DND-41 (cell line): ENCODE measurements around the gene OR11A1.
"Not testable (repeated sequence)": the region's sequence is repeated elsewhere in the genome, so short reads cannot be mapped to it uniquely, and the experiment has no call there.

Experiments used
- ATAC-seq: fragments of 200-7000 bp; cut with Tn5 transposase; 3 replicates; pipeline ENCODE4 v1.9.1; 2021; ENCODE audit warnings: low read depth; ENCODE audit not compliant: insufficient read depth
- DNase-seq: peaks from one replicate; pipeline ENCODE4 v3.0.0-alpha.2; 2020
- H2AFZ ChIP-seq: 2 replicates; pipeline ENCODE4 v1.6.0; 2012; ENCODE audit warnings: low read depth, low read length
- H3K27ac ChIP-seq: 2 replicates; pipeline ENCODE4 v1.5.1; 2012; ENCODE audit warnings: low read length, inconsistent platforms
- H3K27me3 ChIP-seq: fragments of 200-600 bp; sonication (generic); 2 replicates; pipeline ENCODE4 v1.6.0; 2012; ENCODE audit warnings: low read length, mild to moderate bottlenecking, inconsistent platforms; ENCODE audit not compliant: insufficient read depth, poor library complexity
- H3K36me3 ChIP-seq: 2 replicates; pipeline ENCODE4 v1.5.1; 2012; ENCODE audit warnings: low read length, inconsistent platforms; ENCODE audit not compliant: insufficient read depth
- H3K4me1 ChIP-seq: 2 replicates; pipeline ENCODE4 v1.5.1; 2012; ENCODE audit warnings: mild to moderate bottlenecking, low read length; ENCODE audit not compliant: insufficient read depth
- H3K4me2 ChIP-seq: 2 replicates; pipeline ENCODE4 v1.6.0; 2012; ENCODE audit warnings: mild to moderate bottlenecking, moderate library complexity, low read length, inconsistent platforms; ENCODE audit not compliant: insufficient read depth
- H3K4me3 ChIP-seq, 2 experiments: fragments of 200-600 bp in 1 of 2; shearing (Covaris generic) in 1 of 2; 2 replicates each; pipeline ENCODE4 v1.5.1; 2012 to 2016; ENCODE audit warnings: inconsistent platforms in 2 of 2, low read length in 2 of 2, mild to moderate bottlenecking in 2 of 2, low read depth in 1 of 2, moderate library complexity in 1 of 2
- H3K79me2 ChIP-seq: 2 replicates; pipeline ENCODE4 v1.6.0; 2012; ENCODE audit warnings: low read length, inconsistent platforms; ENCODE audit not compliant: insufficient read depth
- H3K9ac ChIP-seq: 2 replicates; pipeline ENCODE4 v1.6.0; 2012; ENCODE audit warnings: low read depth, mild to moderate bottlenecking, inconsistent platforms, low read length, moderate library complexity
- H3K9me3 ChIP-seq: 2 replicates; pipeline ENCODE4 v1.5.1; 2012; ENCODE audit warnings: low read length, moderate library complexity, mild to moderate bottlenecking, inconsistent platforms; ENCODE audit not compliant: insufficient read depth, severe bottlenecking
- H4K20me1 ChIP-seq: 2 replicates; pipeline ENCODE4 v1.6.0; 2012; ENCODE audit warnings: low read length; ENCODE audit not compliant: insufficient read depth
- EZH2 ChIP-seq: IDR thresholded peaks from 3 replicates; pipeline ENCODE4 v1.6.1; 2012; ENCODE audit warnings: borderline replicate concordance, low read depth, mild to moderate bottlenecking, moderate library complexity, low read length, inconsistent platforms; ENCODE audit not compliant: severe bottlenecking
- TF ChIP-seq, protein P1 (sequence below): IDR thresholded peaks from 2 replicates; pipeline ENCODE4 v1.5.1; 2012; ENCODE audit warnings: borderline replicate concordance, low read length, moderate library complexity, mild to moderate bottlenecking; ENCODE audit not compliant: poor library complexity, severe bottlenecking; ENCODE audit errors: extremely low read depth

OR11A1 gene

DNA sequence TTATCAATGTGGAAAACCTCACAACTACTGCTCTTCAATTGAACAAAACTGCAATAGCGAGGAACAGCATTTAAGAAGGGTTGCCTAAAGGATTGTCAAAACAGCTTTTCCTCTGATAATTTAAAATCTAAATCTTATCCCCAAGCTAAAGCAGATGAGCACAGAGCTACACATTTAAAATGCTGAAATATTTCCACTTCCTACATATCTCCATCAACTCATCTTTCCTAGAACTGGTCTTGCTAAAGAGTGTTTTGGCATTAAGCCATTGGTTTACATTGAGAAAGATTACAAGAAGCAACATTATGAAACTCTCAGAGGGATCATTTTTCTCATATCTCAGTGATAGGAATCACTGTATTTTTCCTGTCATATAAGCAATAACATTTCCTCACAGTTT lies 14.2 kb downstream of the OR11A1 start:
- no peak for DNase-seq
- no peak overlapping the region for H3K9ac ChIP-seq
- no peak overlapping the region for H2AFZ ChIP-seq
- no peaks in the 10 kb centered on the region for H3K9me3 ChIP-seq
- H3K27ac ChIP-seq, result no peak overlapping the region
- TF ChIP-seq, protein P1, sequence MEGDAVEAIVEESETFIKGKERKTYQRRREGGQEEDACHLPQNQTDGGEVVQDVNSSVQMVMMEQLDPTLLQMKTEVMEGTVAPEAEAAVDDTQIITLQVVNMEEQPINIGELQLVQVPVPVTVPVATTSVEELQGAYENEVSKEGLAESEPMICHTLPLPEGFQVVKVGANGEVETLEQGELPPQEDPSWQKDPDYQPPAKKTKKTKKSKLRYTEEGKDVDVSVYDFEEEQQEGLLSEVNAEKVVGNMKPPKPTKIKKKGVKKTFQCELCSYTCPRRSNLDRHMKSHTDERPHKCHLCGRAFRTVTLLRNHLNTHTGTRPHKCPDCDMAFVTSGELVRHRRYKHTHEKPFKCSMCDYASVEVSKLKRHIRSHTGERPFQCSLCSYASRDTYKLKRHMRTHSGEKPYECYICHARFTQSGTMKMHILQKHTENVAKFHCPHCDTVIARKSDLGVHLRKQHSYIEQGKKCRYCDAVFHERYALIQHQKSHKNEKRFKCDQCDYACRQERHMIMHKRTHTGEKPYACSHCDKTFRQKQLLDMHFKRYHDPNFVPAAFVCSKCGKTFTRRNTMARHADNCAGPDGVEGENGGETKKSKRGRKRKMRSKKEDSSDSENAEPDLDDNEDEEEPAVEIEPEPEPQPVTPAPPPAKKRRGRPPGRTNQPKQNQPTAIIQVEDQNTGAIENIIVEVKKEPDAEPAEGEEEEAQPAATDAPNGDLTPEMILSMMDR, result no peak
- H3K4me3 ChIP-seq, result no peak overlapping the region
- H3K4me2 ChIP-seq, result no peak overlapping the region
- ATAC-seq, result no peak
- H3K79me2 ChIP-seq, result no peaks in the 10 kb centered on the region
- H3K27me3 ChIP-seq, result no peaks in the 10 kb centered on the region
- H4K20me1 ChIP-seq, result no peaks in the 10 kb centered on the region
- H3K4me1 ChIP-seq, result no peaks in the 10 kb centered on the region
- H3K36me3 ChIP-seq, result no peaks in the 10 kb centered on the region

DNA sequence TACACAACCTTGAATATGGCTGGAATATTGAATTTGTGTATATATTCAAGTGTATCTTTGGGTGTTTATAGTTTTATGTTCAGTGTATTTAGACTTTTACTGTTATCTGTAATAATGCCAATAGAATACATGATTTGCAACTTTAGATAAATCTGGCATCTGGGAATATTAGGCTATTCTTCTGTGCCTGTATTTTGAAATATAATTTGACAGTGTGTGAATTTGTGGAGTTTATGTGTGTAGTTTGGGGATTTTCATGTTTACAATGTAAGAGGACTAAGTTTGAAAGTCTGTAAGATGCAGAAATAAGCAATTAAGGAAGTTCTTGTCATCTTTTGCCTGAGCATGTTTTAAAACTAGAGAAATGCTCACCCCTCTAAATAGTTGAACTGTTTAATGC lies 17.9 kb downstream of the OR11A1 start, which contains the start of gene OR10C1:
Gene OR10C1 (plus strand): TSS at position 301 of the 400 bp plus-strand sequence. CDS start 710 bp downstream, outside the sequence.
- Histone ChIP-seq H3K4me1 (no peaks in the 10 kb centered on the region), H3K9me3 (no peaks in the 10 kb centered on the region), H3K9ac (no peak within 1 kb of the TSS), H3K27me3 (no peaks in the 10 kb centered on the region), H3K4me3 (no peak within 1 kb of the TSS), H3K4me2 (no peak within 1 kb of the TSS), H2AFZ (no peak within 1 kb of the TSS), H3K36me3 (no peaks in the 10 kb centered on the region), H3K27ac (no peak within 1 kb of the TSS), H3K79me2 (no peaks in the 10 kb centered on the region), H4K20me1 (no peaks in the 10 kb centered on the region)
- no peak for DNase-seq
- TF ChIP-seq, protein P1, result no peak
- TF ChIP-seq EZH2, result no peak
- no peak for ATAC-seq

DNA sequence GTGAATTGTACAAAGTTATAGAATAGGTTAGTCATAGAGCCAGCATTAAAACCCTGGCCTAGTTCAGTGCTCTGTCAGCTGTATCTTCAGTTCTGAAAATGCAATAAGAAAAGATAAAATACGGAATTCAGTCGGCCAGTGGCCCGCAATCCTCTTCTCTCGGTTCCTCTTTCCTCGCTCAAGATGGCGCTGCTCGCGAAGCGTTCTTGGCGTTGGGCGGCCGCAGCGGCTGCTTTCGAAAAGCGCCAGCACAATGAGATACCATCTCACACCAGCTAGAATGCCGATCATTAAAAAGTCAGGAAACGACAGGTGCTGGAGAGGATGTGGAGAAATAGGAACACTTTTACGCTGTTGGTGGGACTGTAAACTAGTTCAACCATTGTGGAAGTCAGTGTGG lies 20.1 kb downstream of the OR11A1 start:
- DNase-seq, H3K27me3 ChIP-seq, H3K9ac ChIP-seq, H3K4me2 ChIP-seq, H3K27ac ChIP-seq, H2AFZ ChIP-seq, H3K9me3 ChIP-seq, H3K79me2 ChIP-seq, H3K36me3 ChIP-seq, ATAC-seq, H3K4me3 ChIP-seq, H4K20me1 ChIP-seq, H3K4me1 ChIP-seq: not testable (repeated sequence)

DNA sequence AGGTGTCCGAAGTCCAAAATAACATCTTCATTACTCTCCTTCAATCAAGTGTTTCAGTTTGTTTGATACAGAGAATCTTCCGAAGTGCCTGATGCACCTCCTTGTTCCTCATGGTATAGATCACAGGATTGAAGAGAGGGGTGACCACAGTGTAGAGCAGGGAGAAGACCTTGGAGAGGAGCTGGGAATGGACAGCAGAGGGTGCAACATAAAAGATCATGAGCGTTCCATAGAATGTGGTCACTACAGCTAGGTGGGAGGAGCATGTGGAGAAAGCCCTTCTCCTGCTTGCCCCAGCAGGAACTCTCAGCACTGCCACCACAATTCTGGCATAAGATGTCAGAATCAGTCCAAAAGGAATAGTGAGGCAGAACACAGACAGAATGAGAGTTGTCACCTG lies 30.2 kb downstream of the OR11A1 start:
- Histone ChIP-seq H3K27ac (no peak overlapping the region), H3K79me2 (no peaks in the 10 kb centered on the region), H3K9me3 (no peaks in the 10 kb centered on the region), H4K20me1 (no peaks in the 10 kb centered on the region), H3K27me3 (peaks cover 2% of the 10 kb centered on the region), H2AFZ (no peak overlapping the region), H3K4me3 (no peak overlapping the region), H3K4me1 (no peaks in the 10 kb centered on the region), H3K9ac (no peak overlapping the region), H3K36me3 (no peaks in the 10 kb centered on the region), H3K4me2 (no peak overlapping the region)
- DNase-seq (no peak), ATAC-seq (no peak)
- TF ChIP-seq EZH2, result no peak
- TF ChIP-seq, protein P1, result no peak
